IMR-90 (cell line): ENCODE results near the gene RELL2. TPM values are rescaled to one million over a fixed set of nuclear protein-coding genes. Genes with fewer than 3 reads are reported as not detected.
A peak's percentile ranks its signal among the peaks of the same experiment; 100 is the strongest.

Experiments
- ATAC-seq: fragments of 200-7000 bp; cut with Tn5 transposase; 2 replicates; pipeline ENCODE4 v1.9.1; 2020; ENCODE audit warnings: low read depth, mild to moderate bottlenecking, moderate library complexity
- BruUV-seq: library from RNA; stranded (reverse); fragments of 400-500 nt; replicated peaks from 2 replicates; lab custom pipeline; 2021; lab: Mats Ljungman, UMichigan
- CTCF ChIA-PET: fragments of 300-600 bp; formaldehyde crosslinking; extraction: SDS; loops from one replicate; lab custom pipeline; 2021; ENCODE audit warnings: antibody characterized with exemption; lab: Yijun Ruan, JAX
- POLR2A ChIA-PET: fragments of 300-600 bp; sonication (Branson Sonifier 250); formaldehyde crosslinking; loops from one replicate; lab custom pipeline; 2022; ENCODE audit warnings: antibody characterized with exemption; ENCODE audit not compliant: unreplicated experiment; lab: Charles Lee
- DNase-seq: peaks from one replicate; pipeline ENCODE4 v3.0.0; 2013
- H2AFZ ChIP-seq: replicated peaks from 2 replicates; pipeline ENCODE3; 2013; ENCODE audit warnings: low read length, mild to moderate bottlenecking; ENCODE audit not compliant: poor library complexity
- H2AK5ac ChIP-seq: 2 replicates; pipeline ENCODE4 v1.6.1; 2013; ENCODE audit warnings: low read depth, low read length, inconsistent platforms
- H2AK9ac ChIP-seq: replicated peaks from 2 replicates; pipeline ENCODE3; 2013; ENCODE audit warnings: mild to moderate bottlenecking, low read depth, low read length, moderate library complexity; ENCODE audit not compliant: poor library complexity
- H2BK120ac ChIP-seq: 2 replicates; pipeline ENCODE4 v1.6.1; 2013; ENCODE audit warnings: low read depth, low read length, inconsistent platforms
- H2BK15ac ChIP-seq: 3 replicates; pipeline ENCODE4 v1.6.1; 2013; ENCODE audit warnings: low read depth, low read length, inconsistent platforms
- H2BK20ac ChIP-seq: 2 replicates; pipeline ENCODE4 v1.6.1; 2013; ENCODE audit warnings: low read depth, mild to moderate bottlenecking, inconsistent platforms, low read length, moderate library complexity
- H2BK5ac ChIP-seq: 2 replicates; pipeline ENCODE4 v1.6.1; 2013; ENCODE audit warnings: mild to moderate bottlenecking, low read depth, low read length, inconsistent platforms; ENCODE audit not compliant: poor library complexity, severe bottlenecking
- H3K14ac ChIP-seq: replicated peaks from 2 replicates; pipeline ENCODE4 v1.6.1; 2013; ENCODE audit warnings: low read depth, low read length, inconsistent platforms
- H3K18ac ChIP-seq: 2 replicates; pipeline ENCODE4 v1.6.1; 2013; ENCODE audit warnings: low read depth, low read length, control low read depth
- H3K23ac ChIP-seq: 2 replicates; pipeline ENCODE4 v1.6.1; 2013; ENCODE audit warnings: low read depth, low read length, inconsistent platforms
- H3K27ac ChIP-seq: 2 replicates; pipeline ENCODE4 v1.5.1; 2013; ENCODE audit warnings: mild to moderate bottlenecking, control low read depth, low read length; ENCODE audit not compliant: insufficient read depth
- H3K27me3 ChIP-seq: 2 replicates; pipeline ENCODE4 v1.6.1; 2013; ENCODE audit warnings: low read length; ENCODE audit not compliant: control insufficient read depth, insufficient read depth
- H3K36me3 ChIP-seq: 2 replicates; pipeline ENCODE4 v1.6.1; 2013; ENCODE audit warnings: low read length, mixed read lengths; ENCODE audit not compliant: control insufficient read depth, insufficient read depth
- H3K4ac ChIP-seq: 2 replicates; pipeline ENCODE4 v1.6.1; 2013; ENCODE audit warnings: low read depth, low read length, inconsistent platforms
- H3K4me1 ChIP-seq: 2 replicates; pipeline ENCODE4 v1.6.1; 2013; ENCODE audit warnings: low read length, mixed read lengths; ENCODE audit not compliant: control insufficient read depth, insufficient read depth
- H3K4me2 ChIP-seq: 2 replicates; pipeline ENCODE4 v1.6.1; 2013; ENCODE audit warnings: low read depth, mild to moderate bottlenecking, control low read depth, low read length, moderate library complexity
- H3K4me3 ChIP-seq: 2 replicates; pipeline ENCODE4 v1.5.1; 2013; ENCODE audit warnings: low read depth, mild to moderate bottlenecking, control low read depth, low read length, moderate library complexity; ENCODE audit not compliant: insufficient read depth
- H3K56ac ChIP-seq: 2 replicates; pipeline ENCODE4 v1.6.1; 2013; ENCODE audit warnings: low read length, inconsistent platforms; ENCODE audit not compliant: insufficient read depth; ENCODE audit errors: extremely low read depth
- H3K79me1 ChIP-seq, 2 experiments: 2 replicates each; pipeline ENCODE4 v1.6.1; 2013; ENCODE audit warnings: low read length in 2 of 2, inconsistent platforms in 1 of 2, low read depth in 1 of 2
- H3K9ac ChIP-seq: 2 replicates; pipeline ENCODE4 v1.6.1; 2013; ENCODE audit warnings: low read depth, low read length, control low read depth
- H3K9me1 ChIP-seq: 2 replicates; pipeline ENCODE4 v1.6.1; 2013; ENCODE audit warnings: low read length, inconsistent platforms; ENCODE audit not compliant: insufficient read depth
- H3K9me3 ChIP-seq: 2 replicates; pipeline ENCODE4 v1.6.1; 2013; ENCODE audit warnings: low read length; ENCODE audit not compliant: control insufficient read depth, insufficient read depth
- H4K20me1 ChIP-seq: 2 replicates; pipeline ENCODE4 v1.6.1; 2013; ENCODE audit warnings: low read length, inconsistent platforms; ENCODE audit not compliant: insufficient read depth
- H4K5ac ChIP-seq: 2 replicates; pipeline ENCODE4 v1.6.1; 2013; ENCODE audit warnings: mild to moderate bottlenecking, low read depth, low read length, control low read depth
- H4K8ac ChIP-seq, 2 experiments: 2 replicates each; pipeline ENCODE4 v1.6.1; 2013; ENCODE audit warnings: low read depth in 2 of 2, low read length in 2 of 2, control low read depth in 1 of 2, inconsistent platforms in 1 of 2
- H4K91ac ChIP-seq: 2 replicates; pipeline ENCODE4 v1.6.1; 2013; ENCODE audit warnings: low read depth, low read length, inconsistent platforms; ENCODE audit not compliant: insufficient read depth
- BHLHE40 ChIP-seq: fragments of 150-350 bp; IDR thresholded peaks from 2 replicates; pipeline ENCODE4 v1.6.1; 2016; ENCODE audit warnings: mild to moderate bottlenecking, low read depth, low read length
- CEBPB ChIP-seq: IDR thresholded peaks from 2 replicates; pipeline ENCODE4 v1.6.1; 2012; ENCODE audit warnings: low read depth, low read length, improper control_type of control experiment
- CHD1 ChIP-seq: IDR thresholded peaks from 2 replicates; pipeline ENCODE4 v1.6.1; 2012; ENCODE audit warnings: low read depth, low read length, improper control_type of control experiment
- CTCF ChIP-seq: conservative IDR thresholded peaks from 2 replicates; pipeline ENCODE4 v1.5.1; 2012; ENCODE audit warnings: mild to moderate bottlenecking, low read depth, low read length, improper control_type of control experiment
- ELK1 ChIP-seq: fragments of 150-350 bp; IDR thresholded peaks from 2 replicates; pipeline ENCODE4 v1.6.1; 2016; ENCODE audit warnings: low read depth, mild to moderate bottlenecking, low read length, moderate library complexity, borderline replicate concordance
- FOS ChIP-seq: fragments of 150-350 bp; IDR thresholded peaks from 2 replicates; pipeline ENCODE4 v1.6.1; 2016; ENCODE audit warnings: low read depth, low read length
- MAZ ChIP-seq: IDR thresholded peaks from 2 replicates; pipeline ENCODE4 v1.6.1; 2012; ENCODE audit warnings: low read depth, mild to moderate bottlenecking, low read length, improper control_type of control experiment, moderate library complexity, borderline replicate concordance
- MXI1 ChIP-seq: IDR thresholded peaks from 2 replicates; pipeline ENCODE4 v1.6.1; 2012; ENCODE audit warnings: low read depth, mild to moderate bottlenecking, low read length, moderate library complexity, borderline replicate concordance
- NFE2L2 ChIP-seq: fragments of 150-350 bp; IDR thresholded peaks from 2 replicates; pipeline ENCODE4 v1.6.1; 2016; ENCODE audit warnings: low read depth, mild to moderate bottlenecking, low read length
- POLR2A ChIP-seq: IDR thresholded peaks from 2 replicates; pipeline ENCODE4 v1.6.1; 2012; ENCODE audit warnings: mild to moderate bottlenecking, low read depth, low read length
- RAD21 ChIP-seq: IDR thresholded peaks from 2 replicates; pipeline ENCODE4 v1.6.1; 2012; ENCODE audit warnings: low read length, improper control_type of control experiment
- SMC3 ChIP-seq: fragments of 150-350 bp; IDR thresholded peaks from 2 replicates; pipeline ENCODE4 v1.6.1; 2016; ENCODE audit warnings: low read depth, mild to moderate bottlenecking, antibody characterized with exemption, low read length, moderate library complexity
- WGBS, 2 experiments: methylation state at CpG; one replicate each; pipeline versions ENCODE4 v1.1.5 to v1.1.7; 2013; ENCODE audit warnings: missing lambda C conversion rate in 2 of 2; ENCODE audit not compliant: insufficient read length in 1 of 2; ENCODE audit errors: extremely low coverage in 2 of 2; 5-methylcytosine and 5-hydroxymethylcytosine counted together
- dilution Hi-C: fragments of 300-500 bp; cut with HindIII; formaldehyde crosslinking; loops from one replicate; pipeline ENCODE4 v1.14.3; 2018; ENCODE audit warnings: low sequenced_read_pairs; ENCODE audit not compliant: unreplicated experiment
- in situ Hi-C: fragments of 300-500 bp; cut with MboI; formaldehyde crosslinking; loops from 3 replicates; pipeline ENCODE4 v1.14.3; 2019; ENCODE audit warnings: low sequenced_read_pairs, inconsistent platforms, mixed read lengths
- intact Hi-C: fragments of 100-400 bp; cut with micrococcal nuclease; formaldehyde crosslinking; loops from 2 replicates; pipeline ENCODE4 v1.10.0; 2022
- polyA plus RNA-seq, 3 experiments: library from polyadenylated mRNA; depleted of rRNA; stranded (reverse); fragments of >200 nt; gene quantifications; 2 replicates each; pipeline ENCODE4 v1.2.3, GENCODE V29; 2012; ENCODE audit warnings: low replicate concordance in 1 of 3
- total RNA-seq: library from RNA; depleted of rRNA; stranded (reverse); fragments of >200 nt; gene quantifications from 2 replicates; pipeline ENCODE4 v1.2.3, GENCODE V29; 2012
- TF ChIP-seq, protein P1 (sequence below): fragments of 150-350 bp; IDR thresholded peaks from 2 replicates; pipeline ENCODE4 v1.6.1; 2017; ENCODE audit warnings: mild to moderate bottlenecking, antibody characterized with exemption, low read length, low read depth

RELL2 gene
- total and polyA plus RNA-seq, 2 of the 4 experiments (the other 2 are of a cell fraction), result 2.2 to 7.6 TPM

DNA sequence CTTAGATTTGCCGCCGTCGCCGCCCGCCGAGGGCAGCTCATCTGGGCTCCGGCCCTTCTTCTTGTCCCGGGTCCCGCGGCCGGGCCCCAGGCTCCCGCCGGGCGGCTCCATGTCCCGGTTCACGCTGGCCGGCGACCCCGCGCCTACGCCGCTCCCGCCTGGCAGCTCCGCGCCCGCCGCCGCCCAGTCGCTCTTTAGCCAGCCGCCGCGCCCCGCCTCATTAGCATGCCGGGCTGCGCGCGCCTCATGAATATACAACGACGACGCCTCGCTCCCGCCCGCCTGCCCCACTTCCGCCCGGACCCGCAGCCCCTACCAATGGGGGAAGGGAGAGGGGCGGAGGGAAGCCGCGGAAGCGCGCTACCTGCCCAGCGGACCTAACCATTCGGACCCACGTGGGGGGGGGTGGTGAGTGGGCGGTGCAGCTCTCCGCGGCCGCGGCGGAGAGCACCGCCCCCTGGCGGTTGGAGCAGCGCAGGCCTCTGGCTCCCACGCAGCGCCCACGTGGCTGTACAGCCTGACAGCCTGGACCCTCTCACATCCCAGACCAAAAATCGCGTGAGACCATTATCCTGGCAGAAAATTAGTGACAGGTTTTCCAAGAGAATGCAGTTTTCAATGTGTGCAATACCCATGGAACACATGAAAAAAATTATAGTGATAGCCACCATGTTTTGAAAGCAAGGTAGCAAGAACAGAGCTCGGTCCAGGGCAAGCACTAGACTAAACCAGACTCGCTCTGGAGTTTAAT is 17.8 kb upstream of the RELL2 start, which contains the start of gene DIAPH1:
DIAPH1 (minus strand) TSS at position 197 of the 751 bp plus-strand sequence; CDS start at position 111, 86 bp downstream.
- in situ Hi-C loops (no loop called here), intact Hi-C loops (loop anchor here (1.0 to 2.0 kb wide), 2 partner anchors 14 to 27 kb away; no protein-coding TSS in a partner anchor), dilution Hi-C loops (no loop called here)
- ChIA-PET CTCF (interaction anchor here (0.6 to 6.7 kb wide), 13 partner anchors 9 to 52 kb away, joined by 3 to 94 read pairs (median 6); partner anchors contain the start of genes HDAC3 and RELL2), POLR2A (interaction anchor here (1.2 kb wide), 1 partner anchor 32 kb away, joined by 6 read pairs; the partner anchor contains the start of gene FCHSD1)
- H3K9me1 ChIP-seq, result peaks cover 2% of the 10 kb centered on the region; the same call in 1 of the 2 replicates
- 0 out of 2 replicates have a peak, but pooled peaks cover 3% of the 10 kb centered on the region for H3K4me1 ChIP-seq
- H3K4ac ChIP-seq, result peak within 1 kb of the TSS; percentile 48
- TF ChIP-seq MXI1, result peak; percentile 99
- TF ChIP-seq, protein P1, sequence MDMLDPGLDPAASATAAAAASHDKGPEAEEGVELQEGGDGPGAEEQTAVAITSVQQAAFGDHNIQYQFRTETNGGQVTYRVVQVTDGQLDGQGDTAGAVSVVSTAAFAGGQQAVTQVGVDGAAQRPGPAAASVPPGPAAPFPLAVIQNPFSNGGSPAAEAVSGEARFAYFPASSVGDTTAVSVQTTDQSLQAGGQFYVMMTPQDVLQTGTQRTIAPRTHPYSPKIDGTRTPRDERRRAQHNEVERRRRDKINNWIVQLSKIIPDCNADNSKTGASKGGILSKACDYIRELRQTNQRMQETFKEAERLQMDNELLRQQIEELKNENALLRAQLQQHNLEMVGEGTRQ, result peak; percentile 89
- TF ChIP-seq CEBPB, result no peak
- no peak for TF ChIP-seq ELK1
- no peak for TF ChIP-seq FOS
- TF ChIP-seq NFE2L2, result no peak
- TF ChIP-seq CTCF, result peak; percentile 99
- peak; percentile 96 for TF ChIP-seq SMC3
- TF ChIP-seq CHD1, result peak; percentile 88; the same call in 1 of the 2 replicates
- TF ChIP-seq RAD21, result peak; percentile 85
- peak; percentile 70; the same call in 1 of the 2 replicates for TF ChIP-seq POLR2A
- TF ChIP-seq BHLHE40, result peak; percentile 88
- peak; percentile 90 for TF ChIP-seq MAZ
- no peak within 1 kb of the TSS for H2BK120ac ChIP-seq
- peak within 1 kb of the TSS; percentile 99 for H3K4me2 ChIP-seq
- peaks cover 3% of the 10 kb centered on the region; the same call in 1 of the 2 replicates for H4K20me1 ChIP-seq
- H2AK9ac ChIP-seq, result peak within 1 kb of the TSS; percentile 71
- H3K27ac ChIP-seq, result peak within 1 kb of the TSS; percentile 41
- WGBS, 2 experiments, result 7% methylated on average over 17 of the region's 70 CpGs; no CpG with 5 or more reads in 1 of the 2 experiments
- H2AFZ ChIP-seq, result peak within 1 kb of the TSS; percentile 87
- H3K36me3 ChIP-seq, result peaks cover 20% of the 10 kb centered on the region
- peak; percentile 94 for DNase-seq
- BruUV-seq, result no TSS peak
- peak within 1 kb of the TSS; percentile 43; the same call in 1 of the 2 replicates for H2AK5ac ChIP-seq
- H3K56ac ChIP-seq, result peak within 1 kb of the TSS; percentile 59; the same call in 1 of the 2 replicates
- H3K23ac ChIP-seq, result peak within 1 kb of the TSS; percentile 67
- H4K91ac ChIP-seq, result no peak within 1 kb of the TSS; the same call in none of the 2 replicates
- H2BK5ac ChIP-seq, result no peak within 1 kb of the TSS
- no peaks in the 10 kb centered on the region for H3K9me3 ChIP-seq
- H3K14ac ChIP-seq, result peak within 1 kb of the TSS; percentile 54
- H2BK15ac ChIP-seq, result no peak within 1 kb of the TSS
- H3K27me3 ChIP-seq, result no peaks in the 10 kb centered on the region
- peak within 1 kb of the TSS; percentile 55 for H3K4me3 ChIP-seq
- peak within 1 kb of the TSS in 1 of 2 experiments; percentile 20; a peak in 2 of 4 replicates for H4K8ac ChIP-seq
- peak within 1 kb of the TSS; percentile 32; the same call in 1 of the 2 replicates for H4K5ac ChIP-seq
- peak; percentile 94 for ATAC-seq
- 0 out of 2 replicates have a peak within 1 kb of the TSS, but pooled peaks have one; percentile 11 for H3K18ac ChIP-seq
- peak within 1 kb of the TSS; percentile 74 for H3K9ac ChIP-seq
- no peak within 1 kb of the TSS for H2BK20ac ChIP-seq
- peaks cover 12 to 27% of the 10 kb centered on the region in 2 experiments for H3K79me1 ChIP-seq
